Ramos (cell line): ENCODE results near the gene VIPR1.

Experiments
- in situ Hi-C: fragments of 300-500 bp; cut with MboI; formaldehyde crosslinking; loops from one replicate; pipeline ENCODE4 v1.14.3; 2022; ENCODE audit warnings: low sequenced_read_pairs; ENCODE audit not compliant: unreplicated experiment

Gene VIPR1

DNA sequence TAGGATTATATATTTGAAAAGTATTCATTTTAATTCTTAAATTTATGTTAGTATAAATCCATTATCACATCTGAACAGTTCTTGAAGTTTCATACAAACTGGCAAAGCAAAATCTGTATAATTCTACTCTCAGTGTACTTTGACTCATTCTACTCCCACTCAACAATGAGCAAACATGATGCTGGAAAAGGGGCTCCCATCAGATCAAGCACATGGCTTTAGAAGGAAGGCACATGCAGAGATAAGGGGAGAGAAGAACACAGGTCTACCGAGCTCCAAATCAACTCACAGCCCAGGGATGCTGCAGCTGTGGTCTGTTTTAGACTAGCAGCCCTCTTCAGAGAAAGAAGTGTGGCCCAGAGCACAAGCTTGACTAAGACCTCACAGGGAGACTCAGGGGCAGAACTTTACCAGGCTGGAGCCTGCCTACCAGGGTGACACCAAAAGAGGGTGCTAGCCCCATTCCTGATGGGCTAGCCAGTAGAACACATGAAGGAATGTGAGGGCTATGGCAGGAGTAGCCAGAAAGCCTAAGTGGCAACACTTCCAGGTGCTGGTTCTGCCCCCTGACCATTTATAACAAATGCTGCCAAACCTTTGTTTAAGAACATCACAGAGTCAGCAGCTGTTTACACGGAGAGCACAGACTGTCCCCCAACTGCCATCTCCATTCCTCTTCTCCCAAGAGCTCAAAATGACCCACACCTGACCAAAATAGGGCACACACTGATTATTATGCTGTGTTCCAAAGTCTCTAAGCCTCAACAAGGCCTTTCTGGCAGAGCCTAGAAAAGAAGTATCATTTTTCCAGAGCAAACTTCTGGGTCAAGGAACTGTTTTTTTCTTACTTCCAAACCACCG is 59.8 kb downstream of the VIPR1 start:
- in situ Hi-C loops = loop anchor here (10.0 kb wide), 1 partner anchor 183 kb away; no protein-coding TSS in a partner anchor

DNA sequence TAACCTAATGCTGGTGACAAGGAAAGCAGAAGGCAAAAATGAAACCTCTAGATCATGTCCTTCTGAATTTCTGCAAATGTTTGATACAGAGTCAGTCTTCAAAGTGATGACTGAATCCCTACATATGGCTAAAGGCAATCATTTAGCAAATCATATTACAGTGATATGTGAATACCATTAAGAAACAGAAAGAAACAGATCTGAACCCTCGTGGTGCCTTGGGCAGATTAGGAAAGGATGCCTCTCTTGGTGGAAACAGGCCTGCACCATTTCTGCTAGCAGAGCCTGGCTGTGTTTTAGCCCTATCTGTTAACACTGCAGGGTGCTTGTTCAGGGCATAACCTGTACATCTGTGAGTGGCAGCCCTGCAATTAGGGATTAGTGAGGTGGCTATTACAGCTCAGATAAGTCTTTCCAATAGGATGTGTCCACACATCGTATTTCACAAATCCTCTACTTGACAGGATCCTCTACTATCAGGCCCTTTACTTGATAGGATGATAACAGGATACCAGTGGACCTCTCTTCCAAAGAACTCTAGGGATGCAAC is 67.2 kb downstream of the VIPR1 start:
- in situ Hi-C loops = loop anchor here (10.0 kb wide), 1 partner anchor 175 kb away; no protein-coding TSS in a partner anchor

DNA sequence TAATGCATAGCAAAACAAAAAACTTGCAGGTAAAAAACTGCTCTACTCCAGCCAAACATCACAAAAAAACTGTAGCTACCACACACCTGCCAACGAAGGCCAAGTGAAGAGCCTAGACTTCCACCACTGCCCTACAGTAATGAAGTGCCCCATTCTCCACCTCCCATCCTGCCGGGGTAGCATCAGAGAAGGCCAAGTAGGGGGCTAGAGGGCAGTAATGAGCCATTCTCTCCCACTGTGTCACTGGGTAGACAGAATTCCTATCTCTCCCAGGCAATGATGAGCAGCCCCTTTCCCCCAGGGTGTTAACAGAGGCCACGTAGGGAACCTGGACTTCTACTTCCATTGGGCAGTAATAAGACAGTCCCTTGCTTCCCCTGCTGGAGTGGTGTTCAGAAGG is 69.8 kb downstream of the VIPR1 start:
- in situ Hi-C loops = no loop called here

- in situ Hi-C loops = loop anchor here (25.0 kb wide), 1 partner anchor 1437 kb away; no protein-coding TSS in a partner anchor
Measured at GRCh38 chr3:42575137-42575741, 72.8 kb downstream of the VIPR1 start.

GRCh38 chr3:42578054-42578453 is 75.6 kb downstream of the VIPR1 start:
- in situ Hi-C loops = loop anchor here (25.0 kb wide), 1 partner anchor 1434 kb away; no protein-coding TSS in a partner anchor

DNA sequence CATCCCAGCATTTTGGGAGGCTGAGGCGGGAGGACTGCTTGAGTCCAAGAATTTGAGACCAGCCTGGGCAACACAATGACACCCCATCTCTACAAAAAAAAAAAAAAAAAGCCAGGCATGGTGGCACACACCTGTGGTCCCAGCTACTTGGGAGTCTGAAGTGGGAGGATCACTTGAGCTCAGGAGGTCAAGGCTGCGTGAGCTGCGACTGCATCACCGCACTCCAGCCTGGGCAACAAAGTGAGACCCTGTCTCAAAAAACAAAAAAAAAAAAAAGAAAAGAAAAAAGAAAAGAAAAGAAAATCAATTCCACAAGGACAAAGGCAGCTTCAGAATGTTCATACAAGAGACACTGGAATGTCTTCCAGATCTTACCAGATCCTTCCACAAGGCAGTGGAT is 76.9 kb downstream of the VIPR1 start:
- in situ Hi-C loops = loop anchor here (25.0 kb wide), 1 partner anchor 1433 kb away; no protein-coding TSS in a partner anchor

DNA sequence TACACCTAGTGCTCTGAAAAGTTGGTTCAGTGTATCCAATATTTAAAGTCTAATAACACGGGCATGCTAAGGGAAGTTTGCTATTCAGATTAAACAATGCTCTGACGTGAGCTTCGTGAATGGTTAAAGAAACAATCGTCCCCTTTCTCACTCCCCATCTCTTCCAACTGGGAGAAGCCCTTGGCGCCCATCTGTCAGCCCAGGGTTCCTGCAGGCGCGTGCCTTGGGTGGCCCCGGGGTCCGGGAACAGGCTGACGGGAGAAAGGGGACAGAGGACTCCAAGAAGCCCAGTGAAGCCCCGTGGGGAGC is 78.9 kb downstream of the VIPR1 start:
- in situ Hi-C loops = loop anchor here (25.0 kb wide), 1 partner anchor 1431 kb away; no protein-coding TSS in a partner anchor

DNA sequence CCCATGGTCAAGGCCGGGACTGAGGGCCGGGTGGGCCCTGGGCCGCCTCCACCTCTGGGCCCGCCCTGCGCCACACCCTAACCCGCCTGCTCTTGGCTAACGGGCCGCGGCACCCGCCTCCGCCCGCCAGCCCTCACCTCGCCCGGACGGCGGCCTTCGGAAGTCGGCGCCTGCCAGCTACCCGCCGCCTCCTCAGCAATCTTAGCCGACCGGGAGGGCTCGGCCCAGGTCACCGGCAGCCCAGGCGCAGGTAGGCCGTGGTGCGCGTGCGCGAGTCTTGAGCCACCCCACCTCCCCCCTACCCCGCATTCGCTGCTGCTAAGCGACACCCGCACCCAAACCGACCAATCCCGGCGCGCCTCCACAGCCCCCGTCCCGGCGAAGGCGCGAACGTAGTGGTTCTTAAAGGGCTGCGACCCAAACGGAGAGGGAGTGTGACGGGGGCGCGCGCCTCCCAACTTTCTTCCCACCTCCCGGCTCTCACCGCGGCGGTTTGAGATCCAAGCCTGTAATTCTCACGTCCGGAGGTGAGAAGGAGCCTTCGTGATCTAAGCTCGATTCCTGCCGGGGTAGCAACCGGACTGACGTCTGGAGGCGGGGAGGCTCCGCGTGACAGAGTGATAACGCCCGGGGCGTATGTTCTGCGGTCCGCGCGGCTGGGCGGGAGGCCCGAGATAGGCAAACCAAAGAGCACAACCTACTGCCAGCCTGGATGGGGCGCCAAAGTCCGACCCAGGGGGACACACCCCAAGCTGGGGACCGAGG is 79.4 kb downstream of the VIPR1 start, which contains the start of gene SEC22C:
SEC22C (minus strand) TSS at position 259 of the 765 bp plus-strand sequence. CDS start 12,921 bp downstream, outside the sequence.
- in situ Hi-C loops = loop anchor here (25.0 kb wide), 1 partner anchor 1430 kb away; no protein-coding TSS in a partner anchor

GRCh38 chr3:42582474-42583070 is 80.1 kb downstream of the VIPR1 start:
- in situ Hi-C loops = loop anchor here (25.0 kb wide), 1 partner anchor 1430 kb away; no protein-coding TSS in a partner anchor
